Mesangial cell (primary cell): ENCODE data around the gene UGT2A3. TPM values are rescaled to one million over a fixed set of nuclear protein-coding genes. Genes with fewer than 3 reads are reported as not detected.

Source experiments
- total RNA-seq: library from RNA; depleted of rRNA; stranded (reverse); fragments of >200 nt; gene quantifications from 2 replicates; pipeline ENCODE4 v1.2.3, GENCODE V29; 2015

Gene UGT2A3
- total RNA-seq = 0.38 TPM in 1 of 2 replicates, not detected in the other

GRCh38 chr4:68951078-68951805 is at the start of gene UGT2A3:
Gene UGT2A3, minus strand, starts transcription at chr4:68951804. Its CDS starts 44 bp downstream, at chr4:68951760.

Other genes starting within 250 kb of the UGT2A3 start
- gene UGT2B10, start 135.8 kb downstream of the UGT2A3 start, total RNA-seq = not detected in 2 replicates
- gene UGT2B7, start 144.7 kb upstream of the UGT2A3 start, total RNA-seq = 50.4 and 185 TPM in 2 replicates